ENCODE measurements around the gene ARHGEF17.

GRCh38 chr11:73308961-73309919, 1.2 kb downstream of the ARHGEF17 start:
- no peak for TF ChIP-seq CTCF (IDR thresholded peaks at IDR 0.05; ENCODE audit: low read depth, low read length, missing input control)
- no peak for TF ChIP-seq RAD21 (IDR thresholded peaks at IDR 0.05)
- TF ChIP-seq YY1 (IDR thresholded peaks at IDR 0.05) = no peak
- no peak for TF ChIP-seq TAF1 (conservative IDR thresholded peaks at IDR 0.05)
- TF ChIP-seq, protein P1, sequence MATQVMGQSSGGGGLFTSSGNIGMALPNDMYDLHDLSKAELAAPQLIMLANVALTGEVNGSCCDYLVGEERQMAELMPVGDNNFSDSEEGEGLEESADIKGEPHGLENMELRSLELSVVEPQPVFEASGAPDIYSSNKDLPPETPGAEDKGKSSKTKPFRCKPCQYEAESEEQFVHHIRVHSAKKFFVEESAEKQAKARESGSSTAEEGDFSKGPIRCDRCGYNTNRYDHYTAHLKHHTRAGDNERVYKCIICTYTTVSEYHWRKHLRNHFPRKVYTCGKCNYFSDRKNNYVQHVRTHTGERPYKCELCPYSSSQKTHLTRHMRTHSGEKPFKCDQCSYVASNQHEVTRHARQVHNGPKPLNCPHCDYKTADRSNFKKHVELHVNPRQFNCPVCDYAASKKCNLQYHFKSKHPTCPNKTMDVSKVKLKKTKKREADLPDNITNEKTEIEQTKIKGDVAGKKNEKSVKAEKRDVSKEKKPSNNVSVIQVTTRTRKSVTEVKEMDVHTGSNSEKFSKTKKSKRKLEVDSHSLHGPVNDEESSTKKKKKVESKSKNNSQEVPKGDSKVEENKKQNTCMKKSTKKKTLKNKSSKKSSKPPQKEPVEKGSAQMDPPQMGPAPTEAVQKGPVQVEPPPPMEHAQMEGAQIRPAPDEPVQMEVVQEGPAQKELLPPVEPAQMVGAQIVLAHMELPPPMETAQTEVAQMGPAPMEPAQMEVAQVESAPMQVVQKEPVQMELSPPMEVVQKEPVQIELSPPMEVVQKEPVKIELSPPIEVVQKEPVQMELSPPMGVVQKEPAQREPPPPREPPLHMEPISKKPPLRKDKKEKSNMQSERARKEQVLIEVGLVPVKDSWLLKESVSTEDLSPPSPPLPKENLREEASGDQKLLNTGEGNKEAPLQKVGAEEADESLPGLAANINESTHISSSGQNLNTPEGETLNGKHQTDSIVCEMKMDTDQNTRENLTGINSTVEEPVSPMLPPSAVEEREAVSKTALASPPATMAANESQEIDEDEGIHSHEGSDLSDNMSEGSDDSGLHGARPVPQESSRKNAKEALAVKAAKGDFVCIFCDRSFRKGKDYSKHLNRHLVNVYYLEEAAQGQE (IDR thresholded peaks at IDR 0.05) = no peak

Data from liver (tissue), 3 donors.